Fibroblast of skin of back (primary cell): ENCODE results near the gene DCHS1. TPM values are rescaled to one million over a fixed set of nuclear protein-coding genes. Genes with fewer than 3 reads are reported as not detected.
"Not testable (repeated sequence)": the region's sequence is repeated elsewhere in the genome, so short reads cannot be mapped to it uniquely, and the experiment has no call there.

Experiments used
- DNase-seq: peaks from one replicate; pipeline ENCODE4 v3.0.0-alpha.2; 2013
- polyA plus RNA-seq, 2 experiments: library from polyadenylated mRNA; unstranded; fragments of 120-200 nt; gene quantifications; one replicate each; pipeline ENCODE4 v1.2.1, GENCODE V29; 2013; ENCODE audit not compliant: insufficient read length in 2 of 2

Gene DCHS1, protein sequence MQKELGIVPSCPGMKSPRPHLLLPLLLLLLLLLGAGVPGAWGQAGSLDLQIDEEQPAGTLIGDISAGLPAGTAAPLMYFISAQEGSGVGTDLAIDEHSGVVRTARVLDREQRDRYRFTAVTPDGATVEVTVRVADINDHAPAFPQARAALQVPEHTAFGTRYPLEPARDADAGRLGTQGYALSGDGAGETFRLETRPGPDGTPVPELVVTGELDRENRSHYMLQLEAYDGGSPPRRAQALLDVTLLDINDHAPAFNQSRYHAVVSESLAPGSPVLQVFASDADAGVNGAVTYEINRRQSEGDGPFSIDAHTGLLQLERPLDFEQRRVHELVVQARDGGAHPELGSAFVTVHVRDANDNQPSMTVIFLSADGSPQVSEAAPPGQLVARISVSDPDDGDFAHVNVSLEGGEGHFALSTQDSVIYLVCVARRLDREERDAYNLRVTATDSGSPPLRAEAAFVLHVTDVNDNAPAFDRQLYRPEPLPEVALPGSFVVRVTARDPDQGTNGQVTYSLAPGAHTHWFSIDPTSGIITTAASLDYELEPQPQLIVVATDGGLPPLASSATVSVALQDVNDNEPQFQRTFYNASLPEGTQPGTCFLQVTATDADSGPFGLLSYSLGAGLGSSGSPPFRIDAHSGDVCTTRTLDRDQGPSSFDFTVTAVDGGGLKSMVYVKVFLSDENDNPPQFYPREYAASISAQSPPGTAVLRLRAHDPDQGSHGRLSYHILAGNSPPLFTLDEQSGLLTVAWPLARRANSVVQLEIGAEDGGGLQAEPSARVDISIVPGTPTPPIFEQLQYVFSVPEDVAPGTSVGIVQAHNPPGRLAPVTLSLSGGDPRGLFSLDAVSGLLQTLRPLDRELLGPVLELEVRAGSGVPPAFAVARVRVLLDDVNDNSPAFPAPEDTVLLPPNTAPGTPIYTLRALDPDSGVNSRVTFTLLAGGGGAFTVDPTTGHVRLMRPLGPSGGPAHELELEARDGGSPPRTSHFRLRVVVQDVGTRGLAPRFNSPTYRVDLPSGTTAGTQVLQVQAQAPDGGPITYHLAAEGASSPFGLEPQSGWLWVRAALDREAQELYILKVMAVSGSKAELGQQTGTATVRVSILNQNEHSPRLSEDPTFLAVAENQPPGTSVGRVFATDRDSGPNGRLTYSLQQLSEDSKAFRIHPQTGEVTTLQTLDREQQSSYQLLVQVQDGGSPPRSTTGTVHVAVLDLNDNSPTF (N-terminal part only)
- polyA plus RNA-seq (2013, experiment 1 of 2; ENCODE audit: insufficient read length), result 18.1 TPM
- 19.9 TPM for polyA plus RNA-seq (2013, experiment 2 of 2; ENCODE audit: insufficient read length)

DNA sequence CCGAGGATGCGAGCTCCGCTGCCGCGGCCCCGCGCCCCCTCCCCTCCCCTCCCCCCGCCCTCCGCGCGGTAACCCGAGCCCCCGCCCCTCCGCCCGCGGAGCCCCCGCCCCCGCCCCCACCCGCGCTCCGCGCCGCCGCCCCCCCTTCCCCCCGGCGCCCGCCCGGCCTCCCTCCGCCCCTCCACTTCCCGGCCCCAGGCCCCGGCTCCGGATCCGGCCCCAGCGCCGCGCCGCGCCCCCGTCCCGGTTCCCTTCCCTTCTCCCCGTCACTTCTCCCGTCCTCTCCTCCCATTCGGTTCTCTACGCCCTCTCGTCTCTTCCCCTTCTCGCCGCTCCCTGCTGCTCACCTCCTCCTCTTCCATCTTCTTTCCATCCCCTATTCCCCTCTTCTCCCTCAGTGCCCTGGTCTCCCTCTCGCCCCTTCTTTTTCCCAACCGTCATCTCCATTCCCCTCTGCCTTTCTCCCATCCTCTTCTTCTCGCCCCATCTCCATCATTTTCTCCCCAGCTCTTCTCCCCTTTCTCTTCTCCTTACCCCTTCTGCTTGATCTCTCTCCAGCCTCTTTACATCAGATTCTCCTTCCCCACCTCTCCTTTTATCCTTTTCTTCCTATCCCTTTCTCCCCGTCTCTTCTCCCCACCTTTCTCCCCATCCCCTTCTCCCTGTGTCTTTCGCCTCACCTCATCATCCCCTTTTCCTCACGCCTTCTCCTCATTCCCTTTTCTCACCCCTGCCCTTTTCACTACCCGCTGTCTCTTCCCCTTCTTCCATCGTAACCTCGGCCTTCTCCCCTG lies at the start of gene DCHS1:
DCHS1 (minus strand) TSS at position 20 of the 794 bp plus-strand sequence. CDS start 14,196 bp downstream, outside the sequence.
- DNase-seq, result peak; percentile 17

DNA sequence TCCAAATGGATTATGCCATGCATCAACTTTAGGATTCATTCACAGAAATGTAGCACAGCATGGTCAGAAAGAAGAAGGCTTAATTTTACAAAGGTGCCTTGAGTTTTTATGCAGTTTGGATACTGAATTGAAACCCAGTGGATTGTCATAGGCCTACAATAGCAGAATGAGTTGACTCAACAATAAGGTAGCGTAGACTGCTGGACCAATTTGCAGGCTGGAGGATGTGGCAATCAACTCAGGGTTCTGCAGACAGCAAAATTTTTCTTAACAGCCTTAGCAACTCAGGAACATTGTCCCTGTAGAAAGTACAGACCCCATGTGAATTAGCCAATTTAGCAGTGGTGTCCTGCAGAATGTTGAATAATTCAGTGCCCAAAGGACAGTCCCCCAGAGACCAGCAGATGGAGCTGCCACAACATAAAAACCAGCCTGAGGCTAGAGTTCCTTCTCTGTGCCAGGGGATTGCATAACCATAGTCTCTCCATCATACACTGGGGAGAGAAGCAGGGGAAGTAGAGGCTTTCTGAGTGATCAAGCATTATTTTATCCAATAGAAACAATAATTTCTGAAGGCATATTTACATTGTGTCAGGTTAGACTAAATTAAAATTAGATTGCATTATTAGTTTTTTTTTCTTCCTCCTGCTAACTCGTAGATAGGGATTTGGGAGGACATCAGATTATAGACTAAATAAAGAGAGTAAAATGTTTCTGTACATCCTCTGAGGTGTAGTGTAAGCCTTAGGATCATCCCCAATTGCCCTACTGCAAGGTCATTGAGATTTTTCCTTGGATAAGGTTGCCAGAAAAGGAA lies 47.8 kb upstream of the DCHS1 start:
- peak; percentile 64 for DNase-seq

DNA sequence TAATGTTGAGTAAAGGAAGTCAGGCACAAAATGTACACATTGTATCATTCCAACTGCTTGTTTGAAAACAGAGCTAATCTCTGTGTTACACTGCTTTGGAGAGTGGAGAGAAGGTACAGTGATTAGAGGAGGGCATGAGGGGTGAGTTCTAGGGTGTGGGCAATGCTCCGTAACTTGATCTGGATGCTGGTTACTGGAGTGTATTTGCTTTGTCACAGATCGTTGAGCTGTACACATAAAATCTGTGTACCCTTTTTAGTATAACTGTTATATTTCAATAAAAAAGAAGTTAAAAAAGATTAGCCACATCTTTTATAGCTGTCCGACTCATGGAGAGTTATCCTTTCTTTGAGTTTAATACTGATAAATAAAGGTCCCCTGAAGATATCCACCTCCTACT lies 46.3 kb upstream of the DCHS1 start:
- not testable (repeated sequence) for DNase-seq

DNA sequence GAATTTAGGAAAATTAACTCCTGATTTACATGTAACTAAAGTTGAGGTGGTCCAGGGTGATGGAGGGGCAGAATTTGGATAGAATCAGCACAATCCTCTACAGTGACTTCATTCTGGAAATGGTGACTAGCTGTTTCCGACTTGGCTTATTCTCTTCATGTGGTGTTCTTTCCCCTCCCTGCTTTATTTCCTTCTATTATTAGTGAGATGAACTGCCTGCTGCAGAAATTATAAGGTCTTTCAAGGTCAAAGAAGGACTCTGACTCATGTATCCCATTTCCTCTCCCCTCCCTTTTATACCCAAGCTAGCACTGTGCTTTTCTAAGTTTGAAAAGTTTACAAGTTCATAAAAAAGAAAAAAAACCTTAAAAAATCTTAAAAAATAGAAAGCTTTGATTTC lies 39.8 kb upstream of the DCHS1 start:
- DNase-seq, result peak; percentile 58

DNA sequence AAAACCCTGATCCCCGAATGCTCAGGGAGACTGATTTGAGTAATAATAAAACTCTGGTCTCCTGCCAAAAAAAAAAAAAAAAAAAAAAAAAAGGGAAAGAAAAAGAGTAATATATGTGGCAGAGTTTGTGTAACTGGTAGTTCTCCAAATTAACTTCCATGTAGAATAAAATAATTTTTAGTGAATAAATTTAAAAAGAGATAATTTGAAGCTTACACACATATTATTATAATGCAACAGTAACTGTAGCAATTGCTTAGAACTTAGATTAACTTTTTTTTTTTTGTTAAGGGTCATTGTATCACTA lies 38.6 kb upstream of the DCHS1 start:
- no peak for DNase-seq

DNA sequence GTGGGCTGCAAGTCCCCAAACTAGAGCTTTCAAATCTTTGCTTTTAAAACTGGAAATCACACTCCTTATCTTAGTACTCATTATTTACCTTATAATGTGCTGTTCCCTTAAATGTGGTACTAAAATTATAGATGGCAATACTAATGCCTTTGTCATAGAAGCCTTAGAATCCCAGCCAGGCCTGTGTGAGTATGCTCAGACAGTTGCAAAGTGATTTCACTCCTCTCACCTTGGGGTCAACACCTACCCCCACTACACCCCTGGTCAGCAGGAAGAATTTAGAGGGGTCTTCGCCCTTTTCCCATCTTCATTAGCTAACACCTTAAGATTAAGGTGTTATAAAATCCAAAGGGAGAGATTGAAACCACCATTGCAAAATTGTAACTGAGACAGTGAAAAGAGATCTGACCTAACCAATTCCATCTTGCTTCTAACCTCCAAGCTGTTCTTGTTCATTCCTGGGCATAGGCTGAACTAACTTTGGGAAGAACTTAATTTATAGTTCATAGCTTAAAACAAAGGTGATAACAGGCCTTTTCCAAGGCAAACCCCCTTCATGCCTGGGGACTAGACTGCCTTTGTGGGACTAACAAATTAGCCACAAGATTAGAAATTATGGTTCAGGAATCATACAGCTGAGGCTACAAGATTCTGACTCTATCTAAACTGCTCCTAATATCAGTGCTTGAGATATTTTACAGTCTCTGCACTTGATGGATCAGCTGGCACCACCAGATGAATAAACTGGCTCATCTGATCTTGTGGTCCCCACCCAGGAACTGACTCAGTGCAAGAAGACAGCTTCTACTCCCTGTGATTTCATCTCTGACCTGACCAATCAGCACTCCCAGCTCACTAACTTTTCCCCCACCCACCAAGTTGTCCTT lies 38.0 kb upstream of the DCHS1 start:
- DNase-seq, result peak; percentile 91

DNA sequence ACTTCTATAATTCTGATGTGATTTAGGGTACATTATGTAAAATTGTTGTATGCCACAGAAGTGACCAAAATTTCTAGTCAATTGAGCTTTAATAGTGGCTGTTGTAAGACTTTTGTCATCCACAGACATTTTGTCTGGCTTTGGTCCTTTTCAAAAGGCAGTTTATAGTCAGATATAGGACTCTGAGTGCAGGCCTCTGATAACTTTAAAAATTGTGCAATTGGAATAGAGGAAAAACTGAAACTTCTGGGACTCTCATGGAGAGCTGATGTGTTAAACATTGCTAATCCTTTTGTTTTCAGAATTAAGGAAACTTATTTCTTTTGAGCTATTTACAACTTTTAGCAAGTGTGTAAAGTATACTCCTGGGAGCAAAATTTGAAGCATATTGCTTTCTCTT lies 36.5 kb upstream of the DCHS1 start:
- no peak for DNase-seq

DNA sequence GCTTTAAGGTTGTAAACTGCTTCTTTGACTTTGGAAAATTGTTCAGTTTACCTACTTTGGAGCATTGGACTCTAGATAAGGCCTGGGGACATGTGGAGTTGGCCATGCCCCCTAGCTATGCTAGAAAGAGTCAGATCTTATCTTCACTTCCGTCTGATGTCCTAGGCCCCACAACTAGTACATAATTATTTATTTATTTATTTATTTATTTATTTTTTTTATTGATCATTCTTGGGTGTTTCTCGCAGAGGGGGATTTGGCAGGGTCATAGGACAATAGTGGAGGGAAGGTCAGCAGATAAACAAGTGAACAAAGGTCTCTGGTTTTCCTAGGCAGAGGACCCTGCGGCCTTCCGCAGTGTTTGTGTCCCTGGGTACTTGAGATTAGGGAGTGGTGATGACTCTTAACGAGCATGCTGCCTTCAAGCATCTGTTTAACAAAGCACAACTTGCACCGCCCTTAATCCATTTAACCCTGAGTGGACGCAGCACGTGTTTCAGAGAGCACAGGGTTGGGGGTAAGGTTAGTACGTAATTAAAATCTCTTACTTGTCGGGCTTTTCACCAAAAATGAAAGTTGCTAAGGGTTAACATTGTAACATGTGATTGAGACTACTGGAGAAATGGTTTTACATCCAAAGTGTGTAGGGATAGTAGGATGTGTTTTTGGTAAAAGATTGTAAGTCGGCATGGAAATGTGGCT lies 35.0 kb upstream of the DCHS1 start:
- not testable (repeated sequence) for DNase-seq

DNA sequence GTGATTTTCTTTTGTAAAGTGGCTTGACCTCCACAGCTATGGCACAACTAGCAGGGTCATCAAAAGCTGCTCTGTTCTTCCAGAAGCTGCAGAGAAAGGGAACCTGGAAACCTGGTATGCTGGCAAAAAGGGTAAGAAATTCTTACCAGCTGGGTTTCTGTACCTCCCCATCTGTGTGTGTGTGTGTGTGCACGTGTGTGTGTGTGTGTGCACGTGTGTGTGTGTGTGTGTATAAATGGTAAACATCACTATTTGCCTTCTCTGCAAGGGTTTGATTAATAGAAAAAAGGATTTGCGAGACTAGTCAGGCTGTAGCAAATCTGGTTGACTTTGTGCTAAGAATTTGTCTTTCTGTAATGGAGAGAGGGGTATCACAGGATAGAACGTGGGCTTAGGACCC lies 32.3 kb upstream of the DCHS1 start:
- DNase-seq, result no peak

DNA sequence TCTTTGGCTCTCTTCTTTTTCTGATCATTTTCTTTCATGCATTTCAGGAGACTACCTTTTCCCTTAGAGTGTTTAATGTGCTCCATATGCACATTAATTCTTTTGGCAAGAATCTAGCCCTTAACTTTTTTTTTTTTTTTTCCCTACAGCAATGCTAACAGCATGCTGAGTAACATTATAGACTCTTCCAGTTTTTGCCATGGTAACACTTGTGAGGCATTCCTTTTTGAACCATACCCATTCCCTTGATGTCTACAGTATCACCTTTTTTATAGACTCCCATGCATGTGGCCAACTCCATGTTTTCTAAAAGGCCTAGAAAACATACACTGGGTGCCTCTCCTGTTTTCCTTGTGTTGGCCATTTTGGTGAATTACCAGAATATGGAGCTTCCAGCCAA lies 30.4 kb upstream of the DCHS1 start:
- DNase-seq, result no peak

DNA sequence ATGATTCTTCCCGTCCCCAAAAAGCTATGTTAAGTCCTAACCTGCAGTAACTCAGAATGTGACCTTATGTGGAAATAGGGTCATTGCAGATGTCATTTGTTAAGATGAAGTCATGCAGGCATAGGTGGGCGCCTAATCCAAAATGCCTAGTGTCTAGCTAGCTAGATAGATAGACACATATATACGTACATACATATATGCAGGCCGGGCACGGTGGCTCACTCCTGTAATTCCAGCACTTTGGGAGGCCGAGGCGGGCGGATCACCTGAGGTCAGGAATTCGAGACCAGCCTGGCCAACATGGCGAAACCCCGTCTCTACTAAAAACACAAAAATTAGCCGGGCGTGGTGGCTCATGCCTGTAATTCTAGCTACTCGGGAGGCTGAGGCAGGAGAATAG lies 28.5 kb upstream of the DCHS1 start:
- not testable (repeated sequence) for DNase-seq

DNA sequence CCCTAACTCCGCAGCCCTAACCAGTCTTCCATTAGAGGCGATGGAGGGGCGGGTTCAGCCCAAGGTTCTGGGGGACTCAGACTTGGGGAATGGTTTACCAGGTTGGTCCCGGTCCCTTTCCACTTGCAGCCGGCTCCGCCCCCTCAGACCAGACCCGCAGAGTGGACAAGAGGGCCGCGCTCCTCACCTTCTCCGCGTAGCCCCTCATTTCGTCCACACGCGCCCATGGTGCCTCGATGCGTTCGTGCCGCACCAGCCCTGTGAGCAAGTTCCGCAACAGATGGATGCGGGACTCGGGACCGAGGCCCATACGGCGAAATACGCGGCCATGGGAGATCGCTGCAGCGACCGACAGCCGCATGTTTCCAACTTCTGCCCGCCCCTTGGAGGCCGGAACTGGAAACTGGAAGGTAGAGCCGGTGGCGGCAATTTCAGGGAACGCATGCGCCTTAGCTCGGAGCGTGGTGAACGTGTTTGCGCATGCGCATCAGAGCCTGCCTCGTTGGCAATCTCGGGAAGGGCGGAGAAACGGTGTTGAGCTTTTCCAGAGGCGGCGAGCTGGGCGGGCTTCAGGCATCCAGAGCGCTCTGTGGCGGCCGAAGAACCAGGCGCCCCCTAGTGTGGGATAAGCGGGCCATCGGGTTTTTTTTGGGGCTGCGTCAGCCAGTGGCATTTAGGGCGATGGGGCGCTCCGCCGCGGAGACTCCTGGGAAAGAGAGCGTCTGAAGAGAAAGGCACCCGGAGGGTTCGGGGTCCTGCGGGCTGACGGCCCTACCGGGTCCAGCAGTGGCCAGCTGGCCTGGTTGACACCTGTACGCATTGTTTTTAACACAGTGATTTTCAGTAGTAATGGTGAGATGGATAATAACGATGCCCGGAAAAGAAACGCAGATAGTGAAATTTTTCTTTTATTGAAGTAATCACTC lies 27.6 kb upstream of the DCHS1 start, which contains the start of gene MRPL17:
MRPL17 (minus strand) TSS at position 405 of the 926 bp plus-strand sequence; CDS start at position 361, 44 bp downstream.
- DNase-seq, result peak; percentile 98

DNA sequence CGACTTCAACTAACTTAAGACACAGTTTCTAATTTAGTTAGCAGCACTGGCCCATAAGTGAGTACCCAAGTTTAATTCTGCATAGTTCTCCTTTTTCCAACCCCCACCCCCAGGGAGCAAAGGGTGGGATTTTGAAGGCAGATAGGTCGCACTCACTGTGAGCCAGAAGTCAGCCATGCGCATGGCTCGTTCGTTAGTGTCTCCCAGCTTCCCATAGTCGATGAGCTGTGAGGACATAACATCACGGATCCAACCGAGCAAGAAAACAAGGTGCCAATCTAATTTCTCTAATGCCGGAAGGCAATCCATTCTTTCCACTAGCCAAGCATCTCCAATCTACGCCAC lies 27.0 kb upstream of the DCHS1 start:
- no peak for DNase-seq

DNA sequence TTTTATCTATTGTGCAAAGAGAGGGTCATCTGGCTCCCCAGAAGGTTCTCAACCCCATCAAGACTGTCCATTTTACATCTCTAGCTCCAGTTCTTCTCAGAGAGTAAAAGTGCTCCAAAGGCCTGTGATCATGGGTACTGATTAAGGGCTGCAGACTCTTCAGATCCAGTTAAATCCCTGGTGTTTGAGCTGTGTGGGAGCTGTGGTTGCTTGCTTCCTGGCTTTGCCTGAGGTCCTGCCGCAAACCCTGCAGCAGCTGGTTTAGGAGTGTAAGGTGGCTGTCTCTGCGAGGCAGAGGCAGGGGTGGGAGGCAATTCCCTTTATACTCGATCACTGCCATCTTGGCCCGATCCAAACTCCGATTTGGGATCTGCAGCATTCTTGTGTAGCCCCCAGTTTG lies 26.3 kb upstream of the DCHS1 start:
- no peak for DNase-seq

DNA sequence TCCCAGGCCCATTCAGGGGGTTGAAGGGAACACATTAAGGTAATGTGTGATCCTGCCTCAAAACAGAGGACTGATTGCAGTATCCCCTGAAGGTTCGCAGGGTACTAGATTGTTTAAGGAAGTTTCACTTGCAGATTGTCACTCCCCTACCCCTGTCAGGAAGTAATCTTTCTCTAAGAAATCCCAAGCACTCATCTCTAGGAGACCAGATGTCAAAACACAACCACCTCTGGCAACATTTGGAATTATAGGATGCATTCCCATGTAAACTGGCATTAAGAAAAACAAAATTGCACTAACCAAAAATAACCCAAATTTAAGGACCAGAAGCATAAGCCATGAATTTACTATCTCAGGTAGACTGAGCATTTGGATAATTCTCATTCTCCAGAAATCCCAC lies 25.9 kb upstream of the DCHS1 start:
- no peak for DNase-seq

DNA sequence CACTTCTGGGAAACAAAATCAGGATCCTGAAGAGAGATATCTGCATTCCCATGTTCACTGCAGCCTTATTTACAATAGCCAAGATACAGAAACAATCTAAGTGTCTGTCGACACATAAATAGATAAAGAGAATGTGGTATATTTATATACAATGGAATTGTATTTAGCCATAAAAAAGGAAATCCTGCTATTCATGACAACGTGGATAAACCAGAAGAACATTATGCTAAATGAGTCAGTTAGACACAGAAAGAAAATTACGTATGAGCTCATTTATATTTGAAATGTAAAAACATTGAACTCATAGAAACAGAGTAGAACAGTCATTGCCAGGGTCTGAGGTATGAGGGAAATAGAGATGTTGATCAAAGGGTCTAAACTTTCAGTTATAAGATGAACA lies 21.4 kb upstream of the DCHS1 start:
- no peak for DNase-seq

DNA sequence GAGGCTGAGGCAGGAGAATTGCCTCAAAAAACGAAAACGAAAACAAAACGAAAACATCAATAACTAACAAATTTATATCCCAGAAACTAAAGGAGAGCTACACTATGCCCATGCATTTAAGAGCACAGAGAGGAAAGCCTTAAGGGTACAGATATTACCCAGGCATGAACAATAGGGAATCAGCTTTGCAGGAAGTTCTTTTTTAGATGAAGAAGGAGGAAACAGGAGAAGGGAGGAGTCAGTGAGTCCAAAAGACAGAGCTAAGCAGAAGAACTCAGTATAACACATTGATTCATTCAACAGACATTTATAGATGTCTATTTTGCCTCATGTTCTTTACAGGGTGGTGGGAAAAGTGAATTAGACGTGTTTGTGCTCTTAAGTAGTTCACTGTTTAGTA lies 19.3 kb upstream of the DCHS1 start:
- DNase-seq, result no peak

DNA sequence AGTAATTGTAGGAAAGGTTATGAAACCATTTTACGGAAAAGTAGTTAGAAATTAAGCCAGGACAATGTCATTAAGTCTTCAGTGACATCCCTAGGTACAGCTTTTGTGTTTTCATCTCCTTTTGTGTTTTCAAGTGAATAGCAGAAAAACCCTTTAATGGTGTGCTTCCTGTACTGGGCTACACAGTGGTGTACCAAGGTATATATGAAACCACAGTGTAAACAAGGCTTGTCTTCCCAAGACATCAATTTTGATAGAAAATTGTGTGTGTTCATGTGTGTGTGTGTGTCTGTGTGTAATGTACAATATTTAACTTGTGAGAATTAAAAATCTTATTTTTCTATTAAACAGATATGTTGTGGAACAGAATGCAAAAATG lies 18.6 kb upstream of the DCHS1 start:
- no peak for DNase-seq
